Urothelium cell line (cell line): Measurements from ENCODE around the gene ADAM33.
A peak's percentile ranks its signal among the peaks of the same experiment; 100 is the strongest.

ENCODE experiments used
- DNase-seq: peaks from one replicate; pipeline ENCODE4 v3.0.0; 2011; ENCODE audit warnings: low spot score, mixed read lengths
- FAIRE-seq: peaks from 2 replicates; lab custom pipeline; 2011; peaks lifted over from hg19 to GRCh38; lab: Jason Lieb, UNC

The ADAM33 gene

GRCh38 chr20:3691897-3692296 lies 10.1 kb upstream of the ADAM33 start:
- DNase-seq = no peak
- FAIRE-seq = no peak

- DNase-seq = no peak
- no peak for FAIRE-seq
Measured at GRCh38 chr20:3691306-3691705, 9.5 kb upstream of the ADAM33 start.

GRCh38 chr20:3690413-3690812 lies 8.6 kb upstream of the ADAM33 start:
- no peak for FAIRE-seq
- DNase-seq = no peak

GRCh38 chr20:3689978-3690377 lies 8.2 kb upstream of the ADAM33 start:
- FAIRE-seq (no peak), DNase-seq (no peak)

- peak; percentile 53 for DNase-seq
- no peak for FAIRE-seq
Measured at GRCh38 chr20:3687655-3688054, 5.8 kb upstream of the ADAM33 start.

GRCh38 chr20:3686867-3687321 lies 5.1 kb upstream of the ADAM33 start:
- FAIRE-seq (no peak), DNase-seq (peak; percentile 27)

- peak; percentile 48 for FAIRE-seq
- DNase-seq = no peak
Measured at GRCh38 chr20:3686421-3686820, 4.6 kb upstream of the ADAM33 start.

- FAIRE-seq (no peak), DNase-seq (no peak)
Measured at GRCh38 chr20:3685341-3685740, 3.5 kb upstream of the ADAM33 start.

- FAIRE-seq = no peak
Measured at GRCh38 chr20:3681352-3681930, 369 bp downstream of the ADAM33 start.

GRCh38 chr20:3680701-3681351 lies 984 bp downstream of the ADAM33 start:
- DNase-seq (no peak), FAIRE-seq (no peak)

More at GRCh38 chr20:3681352-3681930, 369 bp downstream of the ADAM33 start:
- no peak for DNase-seq

GRCh38 chr20:3679749-3680700 lies 1.8 kb downstream of the ADAM33 start:
- FAIRE-seq = no peak

GRCh38 chr20:3678856-3679720 lies 2.7 kb downstream of the ADAM33 start:
- DNase-seq (no peak), FAIRE-seq (no peak)

More at GRCh38 chr20:3679749-3680700, 1.8 kb downstream of the ADAM33 start:
- peak; percentile 23 for DNase-seq

- no peak for DNase-seq
- FAIRE-seq = no peak
Measured at GRCh38 chr20:3678198-3678597, 3.6 kb downstream of the ADAM33 start.

GRCh38 chr20:3677733-3678132 lies 4.1 kb downstream of the ADAM33 start:
- FAIRE-seq (no peak), DNase-seq (no peak)

GRCh38 chr20:3674995-3675900 lies 6.6 kb downstream of the ADAM33 start:
- no peak for DNase-seq
- FAIRE-seq = no peak

GRCh38 chr20:3674447-3674846 lies 7.4 kb downstream of the ADAM33 start:
- peak; percentile 21 for DNase-seq
- no peak for FAIRE-seq

- FAIRE-seq (no peak), DNase-seq (no peak)
Measured at GRCh38 chr20:3673221-3674070, 8.4 kb downstream of the ADAM33 start.

GRCh38 chr20:3672547-3673171 lies 9.2 kb downstream of the ADAM33 start:
- no peak for DNase-seq
- no peak for FAIRE-seq
